HG03039 (cell line): ENCODE data around the gene DALRD3.

Experiments
- ATAC-seq: cut with Tn5 transposase; IDR thresholded peaks from one replicate; pipeline ENCODE4 v1.9.1; 2021; ENCODE audit warnings: mild to moderate bottlenecking, moderate library complexity; ENCODE audit not compliant: unreplicated experiment

The DALRD3 gene, protein sequence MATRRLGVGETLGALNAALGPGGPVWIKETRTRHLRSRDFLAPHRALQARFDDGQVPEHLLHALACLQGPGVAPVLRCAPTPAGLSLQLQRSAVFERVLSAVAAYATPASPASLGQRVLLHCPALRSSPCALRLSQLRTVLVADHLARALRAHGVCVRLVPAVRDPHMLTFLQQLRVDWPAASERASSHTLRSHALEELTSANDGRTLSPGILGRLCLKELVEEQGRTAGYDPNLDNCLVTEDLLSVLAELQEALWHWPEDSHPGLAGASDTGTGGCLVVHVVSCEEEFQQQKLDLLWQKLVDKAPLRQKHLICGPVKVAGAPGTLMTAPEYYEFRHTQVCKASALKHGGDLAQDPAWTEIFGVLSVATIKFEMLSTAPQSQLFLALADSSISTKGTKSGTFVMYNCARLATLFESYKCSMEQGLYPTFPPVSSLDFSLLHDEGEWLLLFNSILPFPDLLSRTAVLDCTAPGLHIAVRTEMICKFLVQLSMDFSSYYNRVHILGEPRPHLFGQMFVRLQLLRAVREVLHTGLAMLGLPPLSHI

DNA sequence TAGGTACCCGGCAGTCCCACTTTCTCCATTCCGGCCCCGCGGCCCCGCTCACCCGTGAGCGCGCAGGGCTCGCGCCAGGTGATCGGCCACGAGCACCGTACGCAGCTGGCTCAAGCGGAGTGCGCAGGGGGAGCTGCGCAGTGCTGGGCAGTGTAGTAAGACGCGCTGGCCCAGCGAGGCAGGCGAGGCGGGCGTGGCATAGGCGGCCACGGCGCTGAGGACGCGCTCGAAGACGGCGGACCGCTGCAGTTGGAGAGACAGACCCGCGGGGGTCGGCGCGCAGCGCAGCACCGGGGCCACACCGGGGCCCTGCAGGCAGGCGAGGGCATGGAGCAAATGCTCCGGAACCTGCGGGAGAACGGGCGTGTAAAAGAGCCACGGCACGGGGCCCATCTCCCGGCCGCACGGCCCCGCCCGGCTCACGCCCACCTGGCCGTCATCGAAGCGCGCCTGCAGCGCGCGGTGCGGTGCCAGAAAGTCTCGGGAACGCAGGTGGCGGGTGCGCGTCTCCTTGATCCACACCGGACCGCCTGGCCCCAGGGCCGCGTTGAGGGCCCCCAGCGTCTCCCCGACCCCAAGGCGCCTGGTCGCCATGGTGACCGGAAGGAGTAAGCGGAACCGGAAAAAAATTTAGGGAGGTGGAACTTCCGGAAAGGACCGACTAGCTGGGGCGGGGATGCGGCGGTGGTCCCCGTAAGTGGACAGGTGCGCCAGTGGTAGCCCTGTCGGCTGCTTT, at the start of gene DALRD3:
Gene DALRD3, minus strand, starts transcription at position 610 of the 736 bp plus-strand sequence. Its CDS starts 16 bp downstream, at position 594.
- ATAC-seq, result no peak

- ATAC-seq, result no peak
Observed at GRCh38 chr3:49058011-49058410, 39.6 kb upstream of the DALRD3 start.

DNA sequence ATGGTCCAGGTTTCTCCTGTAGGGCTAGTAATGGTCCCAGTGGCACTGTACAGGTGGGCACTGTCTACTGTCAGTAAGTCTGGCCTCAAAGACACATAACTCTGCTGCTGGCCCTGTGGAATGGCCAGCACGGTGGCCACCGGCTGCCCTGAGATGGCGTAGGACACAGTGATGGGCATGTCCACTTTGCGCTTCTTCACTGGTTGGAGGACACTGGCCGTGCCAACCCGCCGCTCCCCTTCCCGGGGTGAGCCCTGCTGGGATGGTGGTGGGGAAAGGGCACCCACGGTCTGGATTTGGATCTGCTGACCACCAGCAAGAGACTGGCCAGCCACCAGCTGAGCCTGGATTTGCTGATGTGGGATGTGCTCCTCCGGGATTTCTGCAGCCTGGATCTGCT, 38.9 kb upstream of the DALRD3 start:
- ATAC-seq, result no peak

GRCh38 chr3:49054344-49054862, 36.0 kb upstream of the DALRD3 start:
- no peak for ATAC-seq

DNA sequence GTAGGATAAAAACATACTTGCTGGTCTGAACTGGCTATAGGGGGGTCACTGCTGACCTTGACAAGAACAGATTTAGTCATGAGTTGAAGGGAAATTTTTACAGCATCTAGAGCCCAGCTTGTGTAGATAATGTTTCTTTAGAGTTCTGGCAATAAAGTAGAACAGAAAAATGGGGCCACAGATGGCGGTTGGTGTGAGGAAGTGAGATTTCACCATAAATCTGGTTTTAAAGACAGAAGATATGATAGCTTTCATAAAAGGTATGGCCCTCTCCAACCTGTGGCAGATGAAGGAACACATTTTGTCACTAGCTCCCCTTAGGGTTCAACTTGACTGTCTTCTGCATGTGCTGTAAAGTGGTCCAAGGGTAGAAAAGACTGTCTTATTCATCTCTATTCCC, 35.2 kb upstream of the DALRD3 start:
- no peak for ATAC-seq

DNA sequence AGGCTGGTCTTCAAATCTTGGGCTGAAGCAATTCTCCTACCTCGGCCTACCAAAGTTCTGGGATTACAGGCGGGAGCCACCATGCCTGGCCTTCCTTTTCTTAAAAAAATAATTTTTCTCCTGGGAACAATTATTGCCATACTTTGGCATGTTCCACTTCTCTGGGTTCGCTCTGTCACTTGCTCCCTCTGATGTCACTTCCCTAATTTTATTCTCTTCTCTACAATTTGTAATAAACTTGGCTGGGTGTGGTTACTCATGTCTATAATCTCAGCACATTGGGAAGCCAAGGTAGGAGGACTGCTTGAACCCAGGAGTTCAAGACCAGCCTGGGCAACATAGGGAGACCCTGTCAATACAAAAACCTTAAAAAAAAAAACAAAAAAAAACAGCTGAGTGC, 16.9 kb upstream of the DALRD3 start:
- no peak for ATAC-seq

GRCh38 chr3:49034650-49035049, 16.3 kb upstream of the DALRD3 start:
- no peak for ATAC-seq

GRCh38 chr3:49032646-49033304, 14.4 kb upstream of the DALRD3 start:
- no peak for ATAC-seq

DNA sequence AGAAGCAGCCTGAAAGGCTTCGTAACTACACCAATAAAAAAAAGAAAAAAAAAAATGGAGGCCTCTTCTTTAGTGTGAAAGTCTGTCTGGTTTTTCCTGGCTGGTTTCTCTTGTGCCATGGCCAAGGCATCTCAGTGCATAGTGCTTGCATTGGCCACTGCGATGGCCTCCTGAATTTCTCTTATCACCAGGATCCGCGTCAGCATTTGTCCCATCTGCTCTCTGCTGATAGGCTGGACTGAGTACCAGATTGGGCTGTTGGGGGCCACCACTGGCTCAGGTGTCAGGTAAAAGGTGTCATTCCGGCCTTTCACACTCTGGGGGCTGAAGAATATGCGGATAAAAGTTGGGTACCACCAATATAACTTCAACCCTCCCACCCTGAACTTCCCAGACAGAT, 11.9 kb upstream of the DALRD3 start:
- no peak for ATAC-seq

DNA sequence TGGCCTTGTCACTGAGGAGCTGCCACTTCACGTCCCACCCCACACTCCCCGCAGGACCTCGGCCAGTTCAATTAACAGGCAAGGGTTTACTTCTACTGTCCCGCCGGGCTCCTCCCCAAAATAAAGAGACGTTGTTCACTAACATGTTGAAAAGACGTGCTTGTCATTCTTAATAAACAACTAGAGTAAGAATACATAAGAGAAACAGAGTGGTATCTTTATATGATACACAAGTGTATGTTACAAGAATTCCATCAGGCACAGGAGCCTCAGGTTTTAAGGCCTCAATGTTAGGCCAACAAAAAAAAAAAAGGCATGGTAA, 11.1 kb upstream of the DALRD3 start:
- no peak for ATAC-seq

- ATAC-seq, result peak; percentile 80
Observed at GRCh38 chr3:49028673-49029562, 10.5 kb upstream of the DALRD3 start, which contains the start of gene IMPDH2. IMPDH2 (minus strand) TSS chr3:49029398; CDS start chr3:49029350, 48 bp downstream.

DNA sequence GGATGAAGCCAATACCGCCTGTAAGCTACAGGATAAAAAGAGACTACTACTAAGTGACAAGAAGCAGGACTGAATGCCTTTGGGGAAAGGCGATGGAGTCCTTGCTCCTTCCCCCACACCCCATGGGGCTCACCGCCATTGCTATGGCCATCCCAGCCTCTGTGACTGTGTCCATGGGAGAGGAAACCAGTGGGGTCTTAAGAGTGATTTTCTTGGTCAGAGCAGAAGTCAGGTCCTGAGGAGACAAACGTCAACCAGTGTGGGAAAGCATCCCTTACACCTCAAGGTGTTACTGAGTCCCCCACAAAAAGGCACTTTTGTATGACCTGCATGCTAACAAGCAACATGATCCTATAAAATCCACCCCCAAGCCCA, 9.9 kb upstream of the DALRD3 start:
- no peak for ATAC-seq

DNA sequence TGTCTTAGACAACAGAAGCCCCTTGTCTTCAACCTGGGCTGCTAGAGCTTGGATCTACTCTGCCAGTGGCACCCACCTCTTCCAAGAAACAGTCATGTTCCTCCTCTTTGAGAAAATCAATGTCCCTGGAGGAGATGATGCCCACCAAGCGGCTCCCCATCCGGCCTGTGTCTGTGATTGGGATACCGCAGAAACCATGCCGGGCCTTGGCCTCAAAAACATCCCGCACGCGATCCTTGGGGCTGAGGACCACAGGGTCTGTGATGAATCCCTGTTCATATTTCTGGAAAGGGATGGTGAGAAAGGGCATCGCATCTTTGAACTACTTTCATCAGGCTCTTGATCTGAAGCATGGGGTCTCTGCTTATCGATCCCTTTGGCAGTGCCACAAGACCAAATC, 9.3 kb upstream of the DALRD3 start:
- no peak for ATAC-seq

DNA sequence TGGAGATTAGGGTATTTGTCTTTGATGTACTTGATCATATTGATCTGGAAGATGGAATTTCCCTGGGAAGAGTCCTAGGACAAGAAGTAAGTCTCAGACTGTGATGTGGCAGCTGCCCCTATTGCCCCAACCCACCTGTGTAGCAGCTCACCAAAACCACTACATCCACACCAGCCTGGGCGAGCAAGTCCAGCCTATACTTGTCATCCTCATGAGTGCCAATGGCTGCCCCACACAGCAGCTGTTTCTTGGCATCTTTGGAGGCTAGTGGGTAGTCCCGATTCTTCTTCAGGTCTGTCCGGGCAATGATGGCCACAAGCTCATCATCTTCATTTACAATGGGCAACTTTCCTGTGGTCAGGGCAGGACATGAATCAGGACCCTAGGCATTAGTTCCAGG, 8.2 kb upstream of the DALRD3 start:
- ATAC-seq, result no peak

DNA sequence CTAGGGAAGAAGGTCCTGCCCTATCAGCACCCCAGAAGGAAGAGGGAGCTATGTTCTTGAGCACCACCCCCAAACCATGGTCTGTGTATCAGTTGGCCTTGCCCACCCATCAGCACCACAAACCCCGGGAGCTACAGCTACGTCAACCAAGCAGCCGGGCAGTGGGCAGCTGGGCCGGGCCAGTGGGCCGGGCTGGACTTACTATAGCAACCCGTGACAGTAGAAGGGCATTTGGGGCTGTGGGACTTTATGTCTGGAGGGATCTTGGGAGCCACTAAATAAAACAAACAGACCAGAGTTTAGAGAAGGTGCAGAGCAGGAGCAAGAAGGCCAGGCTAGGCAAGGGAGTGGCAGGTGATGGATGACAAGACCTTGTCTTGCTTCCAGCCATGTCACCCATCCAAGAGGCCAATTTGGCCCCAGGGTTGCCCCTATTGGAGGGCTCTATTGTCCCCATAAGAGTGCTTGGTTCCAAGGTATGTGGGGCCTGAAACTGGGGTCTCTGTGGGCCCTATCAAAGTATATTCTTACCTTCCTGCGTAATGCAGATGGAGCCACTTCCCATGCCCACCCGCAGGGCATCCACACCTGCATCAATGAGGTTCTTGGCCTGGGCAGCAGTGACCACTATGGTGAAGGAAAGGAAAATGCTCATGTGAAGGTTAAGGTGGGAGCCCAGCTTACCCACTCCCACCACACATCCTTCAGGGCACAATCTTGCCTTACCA, 7.6 kb upstream of the DALRD3 start:
- ATAC-seq, result no peak

DNA sequence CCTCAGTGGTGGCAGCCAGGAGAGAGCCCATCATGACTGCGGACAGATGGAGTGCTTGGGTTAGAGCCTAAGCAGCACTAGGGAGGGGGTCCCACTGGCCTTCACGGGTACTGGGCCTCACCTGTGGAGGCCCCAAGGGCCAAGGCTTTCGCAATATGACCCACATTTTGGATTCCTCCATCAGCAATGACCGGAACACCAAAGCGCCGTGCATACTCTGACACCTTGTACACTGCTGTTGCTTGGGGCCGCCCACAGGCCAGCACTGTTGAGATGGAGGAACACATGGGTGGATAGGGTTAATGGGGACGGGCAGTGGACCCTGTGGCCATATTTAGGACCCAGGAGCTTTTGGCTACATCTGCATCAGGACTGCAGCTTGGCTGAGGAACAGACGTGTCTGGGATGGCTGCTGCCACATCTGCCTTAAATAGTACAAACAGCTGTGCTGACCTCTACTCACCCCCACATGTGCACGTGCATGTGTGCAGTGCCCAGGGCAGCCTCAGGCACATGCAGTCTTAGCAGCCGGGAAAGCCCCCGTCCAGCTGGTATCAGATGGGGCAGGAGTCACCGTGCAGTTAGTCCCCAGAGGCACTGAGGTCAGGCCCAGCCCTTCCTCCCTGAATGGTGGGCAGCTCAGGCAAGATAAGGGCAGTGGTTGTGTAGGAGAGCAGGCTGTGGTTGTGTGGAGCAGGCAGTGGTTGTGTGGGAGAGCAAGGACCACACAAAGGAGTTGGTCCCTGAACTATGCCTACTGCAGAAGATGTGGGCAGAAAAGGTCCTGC, 6.8 kb upstream of the DALRD3 start:
- no peak for ATAC-seq

GRCh38 chr3:49024449-49024848, 6.1 kb upstream of the DALRD3 start:
- ATAC-seq, result no peak

- no peak for ATAC-seq
Observed at GRCh38 chr3:49023775-49024174, 5.4 kb upstream of the DALRD3 start.

DNA sequence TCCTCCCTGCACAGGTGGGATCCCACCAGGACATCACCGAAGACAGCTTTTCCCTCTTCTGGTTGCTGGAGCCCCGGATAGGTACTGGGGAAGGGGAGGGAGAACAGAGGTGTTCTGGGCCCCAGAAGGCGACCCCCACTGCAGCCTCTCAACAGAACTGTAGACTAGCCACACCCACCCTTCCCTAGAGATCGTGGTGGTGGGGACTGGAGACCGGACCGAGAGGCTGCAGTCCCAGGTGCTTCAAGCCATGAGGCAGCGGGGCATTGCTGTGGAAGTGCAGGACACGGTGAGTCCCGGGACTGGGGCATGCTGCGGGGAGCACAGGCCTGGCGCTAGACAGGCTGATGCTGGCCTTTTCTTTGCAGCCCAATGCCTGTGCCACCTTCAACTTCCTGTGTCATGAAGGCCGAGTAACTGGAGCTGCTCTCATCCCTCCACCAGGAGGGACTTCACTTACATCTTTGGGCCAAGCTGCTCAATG, 4.3 kb upstream of the DALRD3 start:
- ATAC-seq, result no peak
